Activated CD4-positive, alpha-beta T cell treated with anti-CD3 and anti-CD28 coated beads, Interleukin-2, amount 50 U/mL, for 24 hours (primary cell): ENCODE results near the gene EBPL.

Experiments used
- DNase-seq, 2 donors: peaks; one replicate each; pipeline ENCODE4 v3.0.0-alpha.2; 2020; ENCODE audit warnings: low read depth in 1 of 2, low spot score in 1 of 2

EBPL gene

DNA sequence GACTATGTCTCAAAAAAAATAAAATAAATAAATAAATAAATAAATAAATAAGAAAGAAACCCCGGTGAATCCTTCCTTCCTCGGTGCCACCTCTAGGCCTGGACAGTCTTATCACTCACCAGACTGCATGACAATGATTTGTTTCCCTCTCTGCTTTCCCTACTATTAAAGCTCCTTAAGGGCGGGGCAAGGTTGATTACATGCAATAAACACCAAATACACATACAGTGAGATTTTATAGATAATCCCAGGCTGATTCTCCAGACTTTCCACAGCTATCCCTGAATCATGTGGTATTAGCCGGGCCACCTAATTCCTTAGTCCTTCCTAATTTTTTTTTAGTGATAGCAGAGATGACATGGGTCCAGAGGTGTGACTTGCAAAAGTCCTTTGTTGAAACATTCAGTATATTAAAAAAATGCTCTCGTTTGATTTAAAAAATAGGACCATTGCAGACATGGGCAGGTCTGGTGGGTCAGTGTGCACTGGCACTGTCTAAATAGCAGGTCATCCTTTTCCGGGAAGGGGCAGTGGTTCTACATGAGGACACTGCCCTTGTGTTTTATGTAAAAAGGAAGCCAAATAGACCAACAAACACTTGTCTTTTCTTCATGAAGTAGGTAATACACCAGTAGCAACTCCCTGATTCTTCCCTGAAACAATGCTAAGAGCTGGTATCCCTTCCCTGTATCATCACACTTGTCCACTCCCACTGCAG lies 14.5 kb downstream of the EBPL start:
- DNase-seq: no peak

DNA sequence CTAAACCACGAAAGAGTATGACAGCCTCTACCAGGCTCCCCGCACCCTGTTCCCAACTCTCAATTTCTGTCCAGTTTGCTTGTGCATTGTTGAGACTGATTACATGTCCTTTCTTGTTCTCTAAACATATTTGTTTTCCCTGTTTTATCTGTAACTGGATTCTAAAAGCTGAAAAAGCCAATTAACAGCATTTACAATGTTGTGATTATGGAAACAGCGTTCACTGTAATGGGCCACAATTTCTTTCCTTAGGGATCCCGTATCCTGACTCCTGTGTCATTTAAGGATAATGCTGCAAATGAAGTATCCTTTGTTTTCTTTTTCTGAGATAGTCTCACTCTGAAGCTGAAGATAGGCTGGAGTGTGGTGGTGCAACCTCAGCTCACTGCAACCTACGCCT lies 20.5 kb downstream of the EBPL start:
- no peak for DNase-seq

DNA sequence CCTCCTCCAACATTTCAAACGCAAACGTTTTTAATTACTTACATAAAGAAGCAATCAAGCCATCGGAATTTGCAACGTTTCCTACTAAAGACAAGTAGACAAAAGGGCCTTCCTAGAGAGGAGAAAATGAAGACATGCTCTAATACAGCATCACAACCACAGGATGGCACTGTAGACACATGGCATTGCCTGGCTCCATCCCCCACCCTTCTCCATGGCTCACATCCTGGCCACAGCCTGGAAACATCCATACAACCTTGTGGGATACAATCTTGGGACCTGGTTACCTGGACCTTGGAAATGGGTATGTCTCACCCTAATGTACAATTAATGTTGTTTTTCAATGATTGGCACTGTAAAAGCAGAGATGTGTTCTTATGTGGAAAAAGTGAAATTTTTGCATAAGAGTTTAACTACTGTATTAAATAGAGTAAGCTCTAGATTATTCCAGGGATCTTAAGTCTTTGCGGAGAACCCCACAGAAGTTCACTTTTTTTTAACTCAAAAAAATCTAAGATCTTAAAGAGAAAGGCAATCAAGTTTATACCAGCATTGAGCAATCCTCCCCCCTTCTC lies 21.5 kb downstream of the EBPL start:
- DNase-seq: no peak

- no peak for DNase-seq
These were observed 23.5 kb downstream of the EBPL start for GRCh38 chr13:49667773-49668172.

- no peak for DNase-seq
These were observed 26.7 kb downstream of the EBPL start for GRCh38 chr13:49664606-49665005.

DNA sequence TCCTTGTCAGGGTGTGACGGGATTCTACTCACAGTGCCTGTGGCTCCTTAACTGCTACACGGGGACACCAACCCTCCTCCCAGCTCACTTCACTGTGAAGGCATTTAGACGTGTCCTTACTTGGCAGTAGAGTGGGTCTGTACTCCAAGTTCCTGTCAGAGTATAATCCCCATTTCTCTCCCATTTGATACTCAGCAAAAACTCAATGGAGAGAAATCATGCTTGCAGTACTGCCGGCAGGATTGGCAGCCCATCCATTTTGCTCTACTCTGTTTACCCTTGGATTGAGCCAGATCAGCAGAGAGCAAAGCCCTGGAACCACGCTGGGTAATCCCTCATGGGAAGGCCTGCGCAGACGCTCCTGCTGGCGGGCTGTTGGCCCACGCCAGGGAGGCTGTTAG lies 34.0 kb downstream of the EBPL start:
- DNase-seq: no peak

DNA sequence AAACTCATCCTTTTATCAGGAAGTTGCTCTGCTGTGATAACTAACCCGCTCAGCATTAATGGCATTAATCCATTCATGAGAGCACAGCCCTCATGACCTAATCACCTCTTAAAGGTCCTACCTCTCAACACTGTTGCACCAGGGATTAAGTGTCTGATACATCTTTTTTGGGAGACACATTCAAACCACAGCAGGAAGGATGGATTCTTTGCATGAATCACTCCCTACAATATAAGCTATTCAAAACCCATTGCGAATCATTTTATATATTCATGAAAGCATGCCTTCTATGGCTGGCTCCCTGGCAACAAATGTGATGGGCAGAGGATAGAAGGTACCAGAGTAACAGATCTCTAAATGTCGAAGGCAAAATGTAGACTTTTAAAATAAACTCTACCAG lies 35.4 kb downstream of the EBPL start:
- DNase-seq: no peak

DNA sequence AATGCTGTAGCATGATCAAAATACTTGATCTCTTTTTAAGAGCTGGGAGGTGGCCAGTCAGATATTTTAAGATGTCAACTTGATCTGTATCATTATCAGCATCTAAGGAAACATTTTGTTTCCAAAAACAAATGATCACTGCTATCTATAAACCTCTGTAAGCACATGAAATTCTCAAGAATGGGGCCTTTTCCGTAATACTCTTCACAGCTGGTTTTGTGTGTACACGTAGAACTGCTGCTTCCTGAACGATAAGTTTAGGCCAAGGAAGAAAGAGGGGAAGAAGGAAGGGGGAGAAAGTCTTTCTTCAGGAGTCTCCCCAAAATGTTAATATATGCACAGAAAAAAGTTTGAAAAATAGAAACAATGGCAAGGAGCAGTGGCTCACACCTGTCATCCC lies 37.3 kb downstream of the EBPL start:
- DNase-seq: no peak

DNA sequence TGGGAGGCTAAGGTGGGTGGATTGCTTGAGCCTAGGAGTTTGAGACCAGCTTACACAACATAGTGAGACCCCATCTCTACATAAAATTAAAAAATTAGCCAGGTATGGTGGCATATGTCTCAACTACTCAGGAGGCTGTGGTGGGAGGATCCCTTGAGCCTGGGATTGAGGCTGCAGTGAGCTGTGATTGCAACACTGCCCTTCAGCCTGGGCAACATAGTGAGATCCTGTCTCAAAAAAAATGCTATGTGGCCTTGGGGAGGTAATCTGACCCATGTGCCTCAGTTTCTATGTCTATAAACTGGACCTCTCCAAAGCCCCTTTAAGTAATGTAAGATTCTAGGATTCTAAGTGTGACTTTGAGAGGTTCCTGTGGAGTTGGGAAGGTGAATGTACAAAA lies 37.8 kb downstream of the EBPL start:
- DNase-seq: no peak

DNA sequence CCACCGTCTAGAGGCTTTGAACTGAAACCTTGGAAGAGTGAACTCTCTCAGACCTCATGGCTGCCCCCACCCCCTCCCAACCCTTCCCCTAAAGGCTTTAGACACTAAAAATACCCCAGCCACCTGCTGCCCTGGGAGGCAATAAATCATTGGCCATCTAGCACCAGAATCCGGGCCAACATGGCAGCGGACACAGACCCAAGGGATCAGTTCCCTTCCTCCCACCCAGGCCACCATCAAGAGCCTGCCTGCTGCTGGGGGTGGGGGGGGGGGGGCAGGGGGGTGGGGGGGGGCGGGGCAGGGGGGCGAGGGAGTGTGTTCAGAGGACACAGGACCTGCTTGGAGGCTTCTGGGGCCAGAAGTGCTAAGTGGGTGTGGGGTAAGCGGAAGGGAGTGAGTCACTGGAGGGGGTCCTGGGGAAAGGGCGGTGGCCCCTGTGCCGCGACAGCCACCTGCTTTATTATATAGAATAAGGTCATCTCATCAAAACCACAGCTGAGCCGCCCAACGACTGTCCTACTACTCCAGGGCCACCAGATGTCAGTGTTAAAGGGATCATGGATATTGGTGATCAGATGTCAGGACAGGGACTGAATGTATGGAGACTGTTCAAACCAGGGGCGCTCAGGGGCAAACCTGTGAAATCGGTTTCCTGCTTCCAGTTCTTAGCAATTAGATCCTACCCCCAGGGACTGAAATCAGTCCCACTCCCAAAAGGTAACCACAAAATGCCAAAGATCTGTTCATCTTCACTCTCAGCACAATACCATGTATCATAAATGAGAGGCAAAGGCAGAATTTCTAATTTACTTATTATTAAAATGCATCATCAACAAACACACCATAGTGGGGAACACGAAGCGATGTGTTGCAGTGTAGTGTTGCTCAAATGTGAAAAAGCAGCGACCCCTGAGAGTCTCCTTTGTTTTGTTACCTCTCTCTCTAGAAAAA lies 38.7 kb downstream of the EBPL start:
- no peak for DNase-seq

GRCh38 chr13:49651570-49652354 lies 39.5 kb downstream of the EBPL start:
- no peak for DNase-seq

DNA sequence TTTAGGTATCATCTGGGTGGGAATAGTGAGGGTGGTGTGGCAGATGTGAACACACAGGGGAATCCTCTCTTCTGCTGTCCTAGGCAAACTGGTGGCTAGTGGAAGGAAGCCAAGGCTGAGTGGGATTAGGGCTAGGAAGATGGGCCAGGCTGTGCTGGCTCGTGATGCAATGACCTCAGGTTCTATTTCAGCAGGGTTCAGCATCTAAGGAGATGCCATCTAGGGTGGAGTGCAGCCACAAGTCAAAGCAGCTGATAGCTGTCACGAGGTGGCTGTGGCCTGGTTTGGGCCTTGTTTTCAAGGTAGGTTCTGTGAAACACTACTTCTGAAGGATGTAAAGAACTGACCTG lies 41.3 kb downstream of the EBPL start:
- no peak for DNase-seq

DNA sequence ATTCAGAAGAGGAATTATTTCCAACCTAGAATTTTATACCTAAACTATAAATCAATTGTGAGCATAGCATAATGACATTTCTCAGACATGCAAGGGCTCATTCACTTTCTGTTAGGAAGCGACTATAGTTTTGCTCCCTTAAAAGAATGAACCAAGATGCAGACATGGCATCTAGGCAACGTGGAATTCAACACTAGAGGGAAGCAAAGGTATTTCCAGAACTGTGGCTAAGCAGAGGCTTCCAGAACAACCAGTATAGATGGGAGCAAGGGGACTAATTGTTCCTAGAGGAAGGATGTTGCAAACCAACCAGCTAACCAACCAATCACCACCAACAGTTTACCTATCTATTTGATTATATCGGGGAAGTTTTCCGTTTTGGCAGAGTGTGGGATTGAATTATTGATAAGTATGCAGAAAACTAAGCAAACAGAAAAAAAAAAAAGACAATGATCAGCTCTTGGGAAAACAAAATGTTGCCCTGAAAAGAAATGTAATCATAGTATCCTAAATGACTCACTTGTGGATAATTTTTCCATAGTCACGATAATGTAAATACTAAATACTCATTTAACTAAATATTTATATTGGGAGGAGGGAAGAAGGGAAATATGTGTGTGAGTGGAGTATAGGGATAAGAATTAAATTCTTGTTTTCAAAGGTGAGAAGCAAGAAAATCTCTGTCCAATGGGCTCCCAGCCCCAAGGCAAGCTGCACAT lies 41.9 kb downstream of the EBPL start:
- no peak for DNase-seq

DNA sequence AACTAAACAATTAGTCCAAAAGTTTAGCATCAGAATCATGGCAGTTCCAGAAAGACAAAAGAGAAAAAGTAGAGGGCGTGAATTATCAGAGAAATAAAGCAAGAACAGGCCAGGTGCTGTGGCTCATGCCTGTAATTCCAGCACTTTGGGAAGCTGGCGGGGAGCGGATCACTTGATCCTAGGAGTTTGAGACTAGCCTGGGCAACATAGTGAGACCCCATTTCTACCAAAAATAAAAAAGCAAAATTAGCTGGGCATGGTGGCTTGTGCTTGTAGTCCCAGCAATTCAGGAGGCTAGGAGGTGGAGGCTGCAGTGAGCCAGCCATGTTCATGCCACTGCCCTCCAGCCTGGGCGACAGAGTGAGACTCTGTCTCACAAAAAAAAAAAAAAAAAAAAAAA lies 44.6 kb downstream of the EBPL start:
- DNase-seq: no peak

DNA sequence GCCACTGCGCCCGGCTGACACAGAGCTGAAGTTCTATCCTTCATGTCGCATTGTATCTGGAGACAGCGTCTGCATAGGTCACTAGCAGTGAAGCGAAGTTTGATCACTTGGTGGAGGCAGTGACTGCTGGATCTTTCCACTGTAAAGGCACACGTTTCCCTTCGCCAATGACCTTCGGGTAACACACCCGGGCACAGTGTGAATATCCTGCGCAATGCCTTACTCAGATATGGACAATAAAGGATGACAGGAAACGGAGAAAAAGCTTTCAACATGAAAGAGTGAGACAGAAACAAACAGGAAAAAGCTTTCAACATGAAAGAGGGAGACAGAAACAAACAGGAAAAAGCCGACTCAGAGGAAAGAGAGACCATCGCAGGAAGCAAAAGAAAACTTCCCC lies 45.8 kb downstream of the EBPL start:
- no peak for DNase-seq

GRCh38 chr13:49643035-49643646 lies 48.1 kb downstream of the EBPL start:
- DNase-seq: no peak

DNA sequence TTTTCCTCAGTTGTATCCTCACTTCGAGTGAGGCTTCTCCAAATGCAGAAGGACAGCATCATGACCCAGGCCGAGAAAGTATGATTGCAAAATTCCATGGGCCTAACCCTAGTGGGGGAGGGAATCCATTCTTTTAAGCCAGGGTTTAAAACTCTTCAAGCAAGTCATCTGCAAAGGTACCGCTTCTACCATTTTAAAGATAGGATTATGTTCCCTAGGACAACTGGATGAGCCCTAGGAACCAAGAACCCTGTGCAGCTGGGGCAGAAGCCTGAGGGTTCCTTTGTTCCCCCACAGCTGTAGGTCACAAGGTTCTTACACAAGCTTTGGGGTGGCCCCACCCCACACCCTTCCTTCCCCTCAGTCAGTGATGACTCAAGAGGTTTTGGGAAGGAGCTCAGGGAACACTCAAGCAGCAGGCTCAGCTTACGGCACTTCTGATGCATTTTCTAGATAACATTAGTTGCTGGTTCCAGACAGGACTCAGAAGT lies 49.4 kb downstream of the EBPL start:
- no peak for DNase-seq

GRCh38 chr13:49638744-49639072 lies 52.6 kb downstream of the EBPL start:
- no peak for DNase-seq

GRCh38 chr13:49638030-49638743 lies 53.1 kb downstream of the EBPL start:
- DNase-seq: no peak

DNA sequence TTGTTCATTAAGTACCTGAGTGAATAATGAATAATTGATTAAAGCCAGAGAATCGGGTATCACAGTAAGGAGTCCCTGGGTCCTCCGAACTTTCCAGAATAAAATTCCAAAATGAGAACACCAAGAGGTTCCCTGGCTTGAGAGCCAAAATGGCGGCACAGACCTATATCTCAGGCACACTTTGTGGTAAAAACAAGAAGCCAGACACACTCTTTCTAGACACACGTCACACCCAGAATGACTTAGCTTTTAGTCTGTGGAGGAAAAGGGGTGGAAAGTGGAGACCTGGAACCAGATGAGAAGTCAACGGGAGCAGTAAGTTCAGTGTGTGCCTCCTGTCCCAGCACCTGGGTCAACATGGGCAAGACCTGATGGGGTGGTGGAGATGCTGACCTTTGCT lies 54.6 kb downstream of the EBPL start:
- DNase-seq: no peak
